Measurements from ENCODE around the gene FBRS. TPM values are rescaled to one million over a fixed set of nuclear protein-coding genes. Genes with fewer than 3 reads are reported as not detected.

The FBRS gene
- total RNA-seq, 2 donors from 2014 or later, result 65.1 to 74.2 TPM

GRCh38 chr16:30666681-30667080 lies 8.4 kb downstream of the FBRS start:
- Histone ChIP-seq H3K4me3 (no peak overlapping the region), H3K4me1 (no peaks in the 10 kb centered on the region), H3K9me3 (no peaks in the 10 kb centered on the region), H3K27ac (no peak overlapping the region), H3K36me3 (peaks cover 53% of the 10 kb centered on the region), H3K27me3 (no peaks in the 10 kb centered on the region), H3K9ac (ENCODE audit: low read depth in 2 of 2, low read length in 2 of 2) (no peak overlapping the region)
- intact Hi-C loops (cut with DNase I), result no loop called here
- no peak for DNase-seq
- no peak for TF ChIP-seq CTCF (IDR thresholded peaks at IDR 0.05)

- Histone ChIP-seq H3K27me3 (no peaks in the 10 kb centered on the region), H3K9ac (ENCODE audit: low read depth in 2 of 2, low read length in 2 of 2) (no peak overlapping the region), H3K36me3 (peaks cover 49% of the 10 kb centered on the region), H3K4me1 (no peaks in the 10 kb centered on the region), H3K9me3 (no peaks in the 10 kb centered on the region), H3K27ac (no peak overlapping the region), H3K4me3 (no peak overlapping the region)
- intact Hi-C loops (cut with DNase I), result no loop called here
- no peak for TF ChIP-seq CTCF (IDR thresholded peaks at IDR 0.05)
- DNase-seq, result no peak
These were observed 9.2 kb downstream of the FBRS start for GRCh38 chr16:30667361-30667905.

GRCh38 chr16:30668393-30668792 lies 10.2 kb downstream of the FBRS start:
- H3K36me3 ChIP-seq, result peaks cover 40% of the 10 kb centered on the region
- no peaks in the 10 kb centered on the region for H3K27me3 ChIP-seq
- H3K4me1 ChIP-seq, result no peaks in the 10 kb centered on the region
- H3K4me3 ChIP-seq, result no peak overlapping the region
- TF ChIP-seq CTCF (IDR thresholded peaks at IDR 0.05), result no peak
- H3K27ac ChIP-seq, result no peak overlapping the region
- H3K9me3 ChIP-seq, result no peaks in the 10 kb centered on the region
- intact Hi-C loops (cut with DNase I), result no loop called here
- no peak for DNase-seq
- no peak overlapping the region for H3K9ac ChIP-seq (ENCODE audit: low read depth in 2 of 2, low read length in 2 of 2)

- no peak overlapping the region for H3K9ac ChIP-seq (ENCODE audit: low read depth in 2 of 2, low read length in 2 of 2)
- TF ChIP-seq CTCF (IDR thresholded peaks at IDR 0.05), result no peak
- H3K36me3 ChIP-seq, result peaks cover 38% of the 10 kb centered on the region
These were observed 11.0 kb downstream of the FBRS start for GRCh38 chr16:30669026-30669902.

GRCh38 chr16:30669903-30670824 lies 11.9 kb downstream of the FBRS start:
- intact Hi-C loops (cut with DNase I), result no loop called here
- H3K9ac ChIP-seq (ENCODE audit: low read depth in 2 of 2, low read length in 2 of 2), result no peak overlapping the region
- no peaks in the 10 kb centered on the region for H3K9me3 ChIP-seq
- no peaks in the 10 kb centered on the region for H3K4me1 ChIP-seq
- H3K27ac ChIP-seq, result no peak overlapping the region
- no peak for DNase-seq
- no peak overlapping the region for H3K4me3 ChIP-seq
- peaks cover 30% of the 10 kb centered on the region for H3K36me3 ChIP-seq
- H3K27me3 ChIP-seq, result no peaks in the 10 kb centered on the region
- TF ChIP-seq CTCF (IDR thresholded peaks at IDR 0.05), result no peak

More at GRCh38 chr16:30669026-30669902, 11.0 kb downstream of the FBRS start:
- DNase-seq, result no peak
- intact Hi-C loops (cut with DNase I), result no loop called here
- H3K9me3 ChIP-seq, result no peaks in the 10 kb centered on the region
- H3K27ac ChIP-seq, result no peak overlapping the region
- H3K4me1 ChIP-seq, result no peaks in the 10 kb centered on the region
- no peaks in the 10 kb centered on the region for H3K27me3 ChIP-seq
- no peak overlapping the region for H3K4me3 ChIP-seq

All from colonic mucosa (tissue), 4 donors.